T-helper 1 cell treated with Interleukin-12 subunit alpha and Interleukin-12 subunit beta and Interleukin-4 antibody, amounts not matched to agents 30 ng/mL and 1 ng/mL, for 36 hours (primary cell): ENCODE measurements around the gene TRUB1. TPM values are rescaled to one million over a fixed set of nuclear protein-coding genes. Genes with fewer than 3 reads are reported as not detected.
"Not testable (repeated sequence)": the region's sequence is repeated elsewhere in the genome, so short reads cannot be mapped to it uniquely, and the experiment has no call there.

Experiments
- intact Hi-C: fragments of 100-400 bp; cut with micrococcal nuclease; formaldehyde crosslinking; loops from one replicate; pipeline ENCODE4 v1.15.1; 2024
- total RNA-seq: library from RNA; stranded (reverse); gene quantifications from 2 replicates; pipeline ENCODE4 v1.2.3, GENCODE V29; 2022

The TRUB1 gene
- total RNA-seq, result 13.7 and 14.2 TPM in 2 replicates

GRCh38 chr10:114937962-114938855, at the start of gene TRUB1:
TRUB1 (plus strand) TSS chr10:114938195; CDS start chr10:114938254, 59 bp downstream.
- intact Hi-C loops, result loop anchor here (1.0 to 10.0 kb wide), 16 partner anchors 27 to 1249 kb away; partner anchors contain the start of genes ATRNL1 and CCDC186

- intact Hi-C loops, result no loop called here
Observed at GRCh38 chr10:114893251-114893650, 44.7 kb upstream of the TRUB1 start.

GRCh38 chr10:114894911-114895310, 43.1 kb upstream of the TRUB1 start:
- intact Hi-C loops, result no loop called here

GRCh38 chr10:114897011-114897410, 41.0 kb upstream of the TRUB1 start:
- intact Hi-C loops, result not testable (repeated sequence)

GRCh38 chr10:114897593-114897992, 40.4 kb upstream of the TRUB1 start:
- intact Hi-C loops, result no loop called here

- intact Hi-C loops, result no loop called here
Observed at GRCh38 chr10:114899982-114900381, 38.0 kb upstream of the TRUB1 start.

- intact Hi-C loops, result no loop called here
Observed at GRCh38 chr10:114900658-114901057, 37.3 kb upstream of the TRUB1 start.

- intact Hi-C loops, result no loop called here
Observed at GRCh38 chr10:114902151-114902550, 35.8 kb upstream of the TRUB1 start.

GRCh38 chr10:114905450-114905849, 32.5 kb upstream of the TRUB1 start:
- intact Hi-C loops, result no loop called here

GRCh38 chr10:114906981-114907380, 31.0 kb upstream of the TRUB1 start:
- intact Hi-C loops, result no loop called here

GRCh38 chr10:114908896-114909295, 29.1 kb upstream of the TRUB1 start:
- intact Hi-C loops, result no loop called here

- intact Hi-C loops, result loop anchor here (1.0 kb wide), 1 partner anchor 27 kb away; the partner anchor contains the start of gene TRUB1
Observed at GRCh38 chr10:114911052-114911711, 26.8 kb upstream of the TRUB1 start.

- intact Hi-C loops, result loop anchor here (1.0 kb wide), 1 partner anchor 26 kb away; the partner anchor contains the start of gene TRUB1
Observed at GRCh38 chr10:114911801-114912469, 26.1 kb upstream of the TRUB1 start.

GRCh38 chr10:114912470-114912859, 25.5 kb upstream of the TRUB1 start:
- intact Hi-C loops, result no loop called here

GRCh38 chr10:114914560-114914959, 23.4 kb upstream of the TRUB1 start:
- intact Hi-C loops, result no loop called here

- intact Hi-C loops, result no loop called here
Observed at GRCh38 chr10:114915294-114915693, 22.7 kb upstream of the TRUB1 start.

GRCh38 chr10:114916653-114917052, 21.3 kb upstream of the TRUB1 start:
- intact Hi-C loops, result no loop called here

- intact Hi-C loops, result no loop called here
Observed at GRCh38 chr10:114917459-114917858, 20.5 kb upstream of the TRUB1 start.

GRCh38 chr10:114917927-114918672, 19.9 kb upstream of the TRUB1 start:
- intact Hi-C loops, result no loop called here

- intact Hi-C loops, result no loop called here
Observed at GRCh38 chr10:114920459-114920858, 17.5 kb upstream of the TRUB1 start.

- intact Hi-C loops, result no loop called here
Observed at GRCh38 chr10:114922003-114922402, 16.0 kb upstream of the TRUB1 start.
